ENCODE data around the gene OCSTAMP. TPM values are rescaled to one million over a fixed set of nuclear protein-coding genes. Genes with fewer than 3 reads are reported as not detected.

The OCSTAMP gene
- total RNA-seq, 3 donors from 2014 or later (not counting 1 experiment from before 2014, with no cell fraction given): not detected

GRCh38 chr20:46570956-46571355 is 20.5 kb upstream of the OCSTAMP start:
- DNase-seq: no peak
- H3K36me3 Mint-ChIP-seq: no peaks in the 10 kb centered on the region
- no peaks in the 10 kb centered on the region for H3K36me3 ChIP-seq (ENCODE audit: control insufficient read depth, insufficient read depth, low read length)
- H3K4me3 ChIP-seq (ENCODE audit: low read length): no peak overlapping the region
- no peak for ATAC-seq
- H3K4me1 ChIP-seq (ENCODE audit: control insufficient read depth, insufficient read depth, low read length): no peaks in the 10 kb centered on the region
- no peaks in the 10 kb centered on the region for H3K27me3 ChIP-seq (ENCODE audit: control insufficient read depth, insufficient read depth, low read length)
- WGBS (ENCODE audit: insufficient coverage): 100% methylated on average over 2 of the region's 5 CpGs
- intact Hi-C loops (cut with micrococcal nuclease): no loop called here
- H3K4me1 Mint-ChIP-seq: no peaks in the 10 kb centered on the region
- H3K4me3 Mint-ChIP-seq: no peak overlapping the region
- H3K27me3 Mint-ChIP-seq (ENCODE audit: low read depth in 2 of 2): peaks cover 8 to 24% of the 10 kb centered on the region in 2 donors
- no peaks in the 10 kb centered on the region for H3K9me3 Mint-ChIP-seq
- no peaks in the 10 kb centered on the region for H3K9me3 ChIP-seq (ENCODE audit: control insufficient read depth, insufficient read depth, low read length)
- H3K27ac Mint-ChIP-seq: no peak overlapping the region
- no peak overlapping the region for H3K27ac ChIP-seq (ENCODE audit: low read length)
- no peak for TF ChIP-seq CTCF (IDR thresholded peaks at IDR 0.05)

DNA sequence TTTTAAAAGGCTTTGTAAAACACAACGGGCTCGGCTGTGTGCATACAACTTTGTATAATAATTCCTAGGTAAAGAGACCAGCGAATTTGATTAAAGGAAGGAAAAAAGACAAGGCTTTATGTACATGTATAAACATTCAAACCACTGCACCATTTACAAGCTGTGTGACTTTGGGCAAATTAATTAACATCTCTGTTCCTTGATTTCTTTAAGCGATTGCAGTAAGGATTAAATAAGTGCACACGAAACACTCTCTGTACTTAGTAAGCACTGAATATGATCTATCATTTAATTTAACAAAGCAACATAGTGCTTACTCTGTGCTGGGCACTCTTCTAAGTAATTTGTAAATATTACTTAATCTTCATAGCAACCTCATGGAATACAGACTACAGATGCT is 19.5 kb upstream of the OCSTAMP start:
- Histone ChIP-seq H3K36me3 (ENCODE audit: control insufficient read depth, insufficient read depth, low read length) (no peaks in the 10 kb centered on the region), H3K4me3 (ENCODE audit: low read length) (no peak overlapping the region), H3K9me3 (ENCODE audit: control insufficient read depth, insufficient read depth, low read length) (no peaks in the 10 kb centered on the region), H3K27ac (ENCODE audit: low read length) (no peak overlapping the region), H3K4me1 (ENCODE audit: control insufficient read depth, insufficient read depth, low read length) (no peaks in the 10 kb centered on the region), H3K27me3 (ENCODE audit: control insufficient read depth, insufficient read depth, low read length) (no peaks in the 10 kb centered on the region)
- DNase-seq: no peak
- Mint-ChIP-seq H3K9me3 (no peaks in the 10 kb centered on the region), H3K27me3 (ENCODE audit: low read depth in 2 of 2) (peaks cover 8 to 24% of the 10 kb centered on the region in 2 donors), H3K4me1 (no peaks in the 10 kb centered on the region), H3K4me3 (no peak overlapping the region), H3K27ac (no peak overlapping the region), H3K36me3 (no peaks in the 10 kb centered on the region)
- 96% methylated on average over 4 of the region's 5 CpGs for WGBS (ENCODE audit: insufficient coverage)
- no peak for TF ChIP-seq CTCF (IDR thresholded peaks at IDR 0.05)
- no peak for ATAC-seq
- intact Hi-C loops (cut with micrococcal nuclease): no loop called here

DNA sequence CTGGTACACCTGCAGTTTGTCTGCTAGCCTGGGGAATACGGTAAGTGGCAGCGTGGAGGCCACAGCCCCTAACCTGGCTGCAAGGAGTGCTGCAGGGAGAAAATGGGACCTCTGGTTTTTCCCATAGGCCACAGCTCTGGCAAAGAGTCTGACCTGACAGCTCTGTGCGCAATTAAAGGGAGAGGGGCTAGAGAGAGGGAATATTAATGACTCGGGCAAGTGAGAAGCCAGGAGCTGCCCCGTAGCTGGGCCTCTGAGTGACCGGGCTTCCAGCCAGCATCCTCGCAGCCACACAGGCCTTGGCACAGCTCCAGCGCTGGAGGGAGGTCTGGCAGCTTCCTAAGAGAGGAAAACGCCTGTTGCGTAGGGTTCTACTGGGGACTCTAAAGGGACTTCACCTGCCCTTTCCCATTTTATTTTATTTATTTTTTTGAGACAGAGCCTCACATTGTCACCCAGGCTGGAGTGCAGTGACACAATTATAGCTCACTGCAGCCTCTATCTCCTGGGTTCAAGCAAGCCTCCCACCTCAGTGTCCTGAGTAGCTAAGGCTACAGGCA is 18.2 kb upstream of the OCSTAMP start:
- no peaks in the 10 kb centered on the region for H3K27me3 ChIP-seq (ENCODE audit: control insufficient read depth, insufficient read depth, low read length)
- Mint-ChIP-seq H3K9me3 (no peaks in the 10 kb centered on the region), H3K27me3 (ENCODE audit: low read depth in 2 of 2) (peaks cover 8 to 24% of the 10 kb centered on the region in 2 donors), H3K4me1 (no peaks in the 10 kb centered on the region), H3K27ac (no peak overlapping the region), H3K4me3 (no peak overlapping the region), H3K36me3 (no peaks in the 10 kb centered on the region)
- intact Hi-C loops (cut with micrococcal nuclease): no loop called here
- H3K4me1 ChIP-seq (ENCODE audit: control insufficient read depth, insufficient read depth, low read length): no peaks in the 10 kb centered on the region
- DNase-seq (no peak), ATAC-seq (no peak)
- H3K27ac ChIP-seq (ENCODE audit: low read length): no peak overlapping the region
- TF ChIP-seq CTCF (IDR thresholded peaks at IDR 0.05): no peak
- H3K36me3 ChIP-seq (ENCODE audit: control insufficient read depth, insufficient read depth, low read length): no peaks in the 10 kb centered on the region
- H3K9me3 ChIP-seq (ENCODE audit: control insufficient read depth, insufficient read depth, low read length): no peaks in the 10 kb centered on the region
- H3K4me3 ChIP-seq (ENCODE audit: low read length): no peak overlapping the region
- WGBS (ENCODE audit: insufficient coverage): 57% methylated on average over 10 of the region's 10 CpGs

DNA sequence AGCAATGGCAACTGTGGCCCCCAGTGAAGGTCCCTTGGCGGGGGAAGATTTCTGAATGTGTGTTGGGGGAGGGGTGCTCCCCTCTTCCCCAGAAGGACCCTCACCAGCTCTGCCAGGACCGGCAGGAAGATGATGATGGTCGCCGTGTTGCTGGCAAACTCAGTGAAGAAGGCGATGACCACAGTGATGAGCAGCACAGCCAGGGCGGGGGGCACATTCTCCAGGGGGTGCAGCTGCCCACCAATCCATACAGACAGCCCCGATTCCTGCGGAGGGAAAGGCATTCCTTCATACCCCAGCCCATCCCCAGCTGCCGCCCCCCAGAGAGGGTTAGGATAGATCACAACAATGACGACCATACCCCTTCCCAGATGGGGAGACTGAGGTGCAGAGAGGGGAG is 15.7 kb upstream of the OCSTAMP start:
- intact Hi-C loops (cut with micrococcal nuclease): no loop called here
- Mint-ChIP-seq H3K27me3 (ENCODE audit: low read depth in 2 of 2) (peaks cover 8 to 16% of the 10 kb centered on the region in 2 donors), H3K4me1 (no peaks in the 10 kb centered on the region), H3K9me3 (no peaks in the 10 kb centered on the region), H3K27ac (no peak overlapping the region), H3K4me3 (no peak overlapping the region), H3K36me3 (no peaks in the 10 kb centered on the region)
- H3K4me3 ChIP-seq (ENCODE audit: low read length): no peak overlapping the region
- H3K27me3 ChIP-seq (ENCODE audit: control insufficient read depth, insufficient read depth, low read length): no peaks in the 10 kb centered on the region
- DNase-seq (no peak), ATAC-seq (no peak)
- no peaks in the 10 kb centered on the region for H3K9me3 ChIP-seq (ENCODE audit: control insufficient read depth, insufficient read depth, low read length)
- H3K27ac ChIP-seq (ENCODE audit: low read length): no peak overlapping the region
- TF ChIP-seq CTCF (IDR thresholded peaks at IDR 0.05): no peak
- no peaks in the 10 kb centered on the region for H3K36me3 ChIP-seq (ENCODE audit: control insufficient read depth, insufficient read depth, low read length)
- 88% methylated on average over 6 of the region's 10 CpGs for WGBS (ENCODE audit: insufficient coverage)
- H3K4me1 ChIP-seq (ENCODE audit: control insufficient read depth, insufficient read depth, low read length): peaks cover 9% of the 10 kb centered on the region

Measured in natural killer cell (primary cell).